Measurements from ENCODE around the gene PFDN4. TPM values are rescaled to one million over a fixed set of nuclear protein-coding genes. Genes with fewer than 3 reads are reported as not detected.

PFDN4 gene
- total RNA-seq, 2 donors from 2014 or later = 72.7 to 89.8 TPM

- 94 to 96% methylated on average over 6 to 7 of the region's 7 CpGs for WGBS, 2 experiments (ENCODE audit: insufficient coverage in 1 of 2, insufficient read length in 1 of 2)
- no peak for TF ChIP-seq CTCF (conservative IDR thresholded peaks at IDR 0.05)
- Mint-ChIP-seq H3K4me3 (no peak overlapping the region), H3K9me3 (no peaks in the 10 kb centered on the region), H3K4me1 (peaks cover 25% of the 10 kb centered on the region), H3K36me3 (ENCODE audit: low read depth) (peaks cover 48% of the 10 kb centered on the region), H3K27me3 (ENCODE audit: insufficient read depth) (no peaks in the 10 kb centered on the region), H3K27ac (peak overlapping the region; percentile 48)
- no peaks in the 10 kb centered on the region for H3K27me3 ChIP-seq (ENCODE audit: control insufficient read depth, insufficient read depth, low read length, poor library complexity, severe bottlenecking)
- DNase-seq = peak; percentile 75
- no peak overlapping the region for H3K27ac ChIP-seq (ENCODE audit: low read depth, low read length)
- peaks cover 44% of the 10 kb centered on the region for H3K36me3 ChIP-seq (ENCODE audit: control insufficient read depth, insufficient read depth, low read length)
- peaks cover 3% of the 10 kb centered on the region for H3K4me1 ChIP-seq (ENCODE audit: control insufficient read depth, insufficient read depth, low read length)
- no peak overlapping the region for H3K4me3 ChIP-seq (ENCODE audit: low read length)
- peaks cover 7% of the 10 kb centered on the region for H3K9me3 ChIP-seq (ENCODE audit: control insufficient read depth, low read length)
- H3K9ac ChIP-seq (ENCODE audit: extremely low read depth, low read length, poor library complexity, severe bottlenecking) = no peak overlapping the region
Observed at GRCh38 chr20:54217762-54218161, 9.9 kb downstream of the PFDN4 start.

DNA sequence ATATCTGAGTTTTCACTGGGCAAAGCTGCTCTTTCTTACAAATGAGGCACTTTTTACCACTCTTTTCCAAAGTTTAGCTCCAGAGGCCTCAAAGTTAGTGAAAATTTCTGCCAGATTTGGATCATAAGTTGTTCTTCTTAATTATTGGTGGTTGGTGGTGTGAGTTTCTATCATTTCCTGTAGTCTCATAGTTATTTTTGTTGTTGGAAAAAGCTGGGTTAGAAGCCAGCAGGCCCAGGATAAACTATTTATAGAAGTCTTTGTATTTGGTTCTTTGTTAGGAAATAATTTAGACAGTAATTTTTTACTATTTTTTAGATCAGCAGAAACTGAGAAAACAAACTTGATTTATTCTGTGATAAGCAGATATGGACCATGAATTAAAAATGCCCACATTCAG, 10.6 kb downstream of the PFDN4 start:
- DNase-seq = no peak
- Mint-ChIP-seq H3K27ac (peak overlapping the region; percentile 66), H3K9me3 (no peaks in the 10 kb centered on the region), H3K27me3 (ENCODE audit: insufficient read depth) (no peaks in the 10 kb centered on the region), H3K4me3 (no peak overlapping the region), H3K4me1 (peaks cover 30% of the 10 kb centered on the region), H3K36me3 (ENCODE audit: low read depth) (peaks cover 44% of the 10 kb centered on the region)
- no peak overlapping the region for H3K4me3 ChIP-seq (ENCODE audit: low read length)
- H3K27ac ChIP-seq (ENCODE audit: low read depth, low read length) = no peak overlapping the region
- no peaks in the 10 kb centered on the region for H3K27me3 ChIP-seq (ENCODE audit: control insufficient read depth, insufficient read depth, low read length, poor library complexity, severe bottlenecking)
- peaks cover 40% of the 10 kb centered on the region for H3K36me3 ChIP-seq (ENCODE audit: control insufficient read depth, insufficient read depth, low read length)
- no peak for TF ChIP-seq CTCF (conservative IDR thresholded peaks at IDR 0.05)
- H3K9ac ChIP-seq (ENCODE audit: extremely low read depth, low read length, poor library complexity, severe bottlenecking) = no peak overlapping the region
- H3K9me3 ChIP-seq (ENCODE audit: control insufficient read depth, low read length) = peaks cover 7% of the 10 kb centered on the region
- H3K4me1 ChIP-seq (ENCODE audit: control insufficient read depth, insufficient read depth, low read length) = peaks cover 7% of the 10 kb centered on the region

DNA sequence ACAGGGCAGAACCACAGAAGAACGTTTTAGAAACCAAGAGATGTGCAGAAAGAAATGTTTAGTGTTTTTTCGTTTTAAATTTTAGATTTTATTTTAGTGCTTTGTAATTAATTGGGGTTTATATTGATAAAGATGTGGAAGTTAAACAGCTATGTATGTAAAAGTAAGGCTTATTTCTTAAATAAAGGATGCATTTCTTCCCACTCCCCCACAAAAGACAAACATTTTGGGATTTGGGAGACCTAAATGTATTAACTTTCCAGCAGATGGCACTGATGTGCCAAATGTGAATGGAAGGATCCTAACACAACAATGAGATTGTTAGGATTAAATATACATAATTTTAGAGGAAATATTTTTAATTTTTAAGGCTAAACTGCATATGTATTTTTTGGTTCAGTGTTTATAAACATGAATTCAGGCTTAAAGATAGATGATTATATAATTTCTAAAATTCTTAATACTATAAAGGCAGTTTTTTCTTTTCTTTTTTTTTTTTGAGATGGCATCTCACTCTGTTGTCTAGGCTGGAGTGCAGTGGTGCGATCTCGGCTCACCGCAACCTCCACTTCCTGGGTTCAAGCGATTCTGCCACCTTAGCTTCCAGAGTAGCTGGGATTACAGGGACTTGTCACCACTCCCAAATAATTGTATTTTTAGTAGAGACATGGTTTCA, 12.0 kb downstream of the PFDN4 start:
- H3K9ac ChIP-seq (ENCODE audit: extremely low read depth, low read length, poor library complexity, severe bottlenecking) = no peak overlapping the region
- peak; percentile 78 for TF ChIP-seq CTCF (conservative IDR thresholded peaks at IDR 0.05)
- Mint-ChIP-seq H3K4me1 (peaks cover 38% of the 10 kb centered on the region), H3K9me3 (no peaks in the 10 kb centered on the region), H3K27ac (no peak overlapping the region), H3K27me3 (ENCODE audit: insufficient read depth) (no peaks in the 10 kb centered on the region), H3K4me3 (no peak overlapping the region), H3K36me3 (ENCODE audit: low read depth) (peaks cover 39% of the 10 kb centered on the region)
- no peak for DNase-seq
- no peaks in the 10 kb centered on the region for H3K27me3 ChIP-seq (ENCODE audit: control insufficient read depth, insufficient read depth, low read length, poor library complexity, severe bottlenecking)
- peaks cover 8% of the 10 kb centered on the region for H3K4me1 ChIP-seq (ENCODE audit: control insufficient read depth, insufficient read depth, low read length)
- H3K4me3 ChIP-seq (ENCODE audit: low read length) = no peak overlapping the region
- peaks cover 7% of the 10 kb centered on the region for H3K9me3 ChIP-seq (ENCODE audit: control insufficient read depth, low read length)
- H3K36me3 ChIP-seq (ENCODE audit: control insufficient read depth, insufficient read depth, low read length) = peaks cover 32% of the 10 kb centered on the region
- 87% methylated on average over 5 to 6 of the region's 6 CpGs for WGBS, 2 experiments (ENCODE audit: insufficient coverage in 1 of 2, insufficient read length in 1 of 2)
- H3K27ac ChIP-seq (ENCODE audit: low read depth, low read length) = no peak overlapping the region
